HEK293 (cell line): ENCODE results near the gene EPB41L2.

Source experiments
- CTCF ChIA-PET: fragments of 350-600 bp; formaldehyde crosslinking; extraction: SDS; loops from one replicate; lab custom pipeline; 2021; ENCODE audit warnings: antibody characterized with exemption; lab: Yijun Ruan, JAX
- POLR2A ChIA-PET: fragments of 300-600 bp; formaldehyde crosslinking; extraction: SDS; loops from one replicate; lab custom pipeline; 2020; ENCODE audit warnings: antibody characterized with exemption, inconsistent platforms; lab: Yijun Ruan, JAX
- H3K27ac ChIP-seq: fragments of 200-500 bp; sonication (Bioruptor generic); 2 replicates; pipeline ENCODE4 v1.5.1; 2014; ENCODE audit warnings: low read depth, low read length, control low read depth, inconsistent platforms; ENCODE audit errors: extremely low read depth
- H3K36me3 ChIP-seq, 2 experiments: fragments of 200-500 bp in 1 of 2; sonication (Bioruptor generic) in 1 of 2; 1 replicate in 1 of 2; 2 replicates in 1 of 2; pipeline ENCODE4 v1.5.1; 2014 to 2017; ENCODE audit warnings: inconsistent platforms in 2 of 2, low read length in 2 of 2; ENCODE audit not compliant: control insufficient read depth in 2 of 2, insufficient read depth in 1 of 2
- H3K4me1 ChIP-seq: fragments of 200-500 bp; sonication (Bioruptor generic); 2 replicates; pipeline ENCODE4 v1.5.1; 2014; ENCODE audit warnings: mild to moderate bottlenecking, low read length, inconsistent platforms; ENCODE audit not compliant: control insufficient read depth, insufficient read depth
- H3K4me3 ChIP-seq: 2 replicates; pipeline ENCODE4 v1.5.1; 2011; ENCODE audit warnings: low read depth, mild to moderate bottlenecking, control low read depth, low read length, moderate library complexity
- H3K9me3 ChIP-seq: fragments of 200-500 bp; sonication (Bioruptor generic); 2 replicates; pipeline ENCODE4 v1.5.1; 2014; ENCODE audit warnings: low read depth, low read length, inconsistent platforms; ENCODE audit not compliant: control insufficient read depth, insufficient read depth
- HOXA7 ChIP-seq: sonication (generic); formaldehyde crosslinking; IDR thresholded peaks from 2 replicates; pipeline ENCODE4 v1.8.1; 2022; ENCODE audit warnings: missing genetic modification reagents, borderline replicate concordance
- PRDM6 ChIP-seq: fragments of 450-650 bp; formaldehyde crosslinking; IDR thresholded peaks from 2 replicates; pipeline ENCODE4 v1.5.1; 2017; ENCODE audit warnings: missing biosample characterization, missing genetic modification characterization
- YY1 ChIP-seq: fragments of 450-650 bp; formaldehyde crosslinking; IDR thresholded peaks from 2 replicates; pipeline ENCODE4 v1.5.1; 2018; ENCODE audit warnings: missing biosample characterization, missing genetic modification characterization
- ZBTB1 ChIP-seq: fragments of 450-650 bp; formaldehyde crosslinking; IDR thresholded peaks from 2 replicates; pipeline ENCODE4 v1.5.1; 2016; ENCODE audit warnings: missing biosample characterization, missing genetic modification characterization
- ZBTB17 ChIP-seq: fragments of 450-650 bp; formaldehyde crosslinking; IDR thresholded peaks from 2 replicates; pipeline ENCODE4 v1.5.1; 2016; ENCODE audit warnings: missing biosample characterization, missing genetic modification characterization
- ZBTB44 ChIP-seq: fragments of 450-650 bp; IDR thresholded peaks from 2 replicates; pipeline ENCODE4 v1.5.1; 2018; ENCODE audit warnings: missing biosample characterization, mild to moderate bottlenecking, missing genetic modification characterization
- ZNF10 ChIP-seq: fragments of 450-650 bp; formaldehyde crosslinking; IDR thresholded peaks from 2 replicates; pipeline ENCODE4 v1.5.1; 2017; ENCODE audit warnings: missing biosample characterization, missing genetic modification characterization
- ZNF121 ChIP-seq: fragments of 450-650 bp; formaldehyde crosslinking; IDR thresholded peaks from 2 replicates; pipeline ENCODE4 v1.5.1; 2016; ENCODE audit warnings: missing biosample characterization, missing genetic modification characterization
- ZNF169 ChIP-seq: fragments of 450-650 bp; formaldehyde crosslinking; IDR thresholded peaks from 2 replicates; pipeline ENCODE4 v1.5.1; 2016; ENCODE audit warnings: missing biosample characterization, missing genetic modification characterization
- ZNF175 ChIP-seq: fragments of 450-650 bp; formaldehyde crosslinking; IDR thresholded peaks from 2 replicates; pipeline ENCODE4 v1.5.1; 2016; ENCODE audit warnings: missing biosample characterization, missing genetic modification characterization
- ZNF324 ChIP-seq: fragments of 450-650 bp; formaldehyde crosslinking; IDR thresholded peaks from 2 replicates; pipeline ENCODE4 v1.5.1; 2016; ENCODE audit warnings: missing biosample characterization, missing genetic modification characterization
- ZNF341 ChIP-seq: fragments of 450-650 bp; formaldehyde crosslinking; IDR thresholded peaks from 2 replicates; pipeline ENCODE4; 2016; ENCODE audit warnings: low read depth, missing biosample characterization, missing genetic modification characterization
- ZNF416 ChIP-seq: fragments of 450-650 bp; formaldehyde crosslinking; IDR thresholded peaks from 2 replicates; pipeline ENCODE4 v1.5.1; 2016; ENCODE audit warnings: missing biosample characterization, missing genetic modification characterization
- ZNF555 ChIP-seq: fragments of 450-650 bp; formaldehyde crosslinking; conservative IDR thresholded peaks from 2 replicates; pipeline ENCODE4 v1.5.1; 2017; ENCODE audit warnings: missing biosample characterization, mild to moderate bottlenecking, missing genetic modification characterization, inconsistent platforms

The EPB41L2 gene

GRCh38 chr6:131061041-131061750 is 1.8 kb downstream of the EPB41L2 start:
- ChIA-PET CTCF (interaction anchor here (0.5 to 2.5 kb wide), 6 partner anchors 56 to 594 kb away, joined by 3 to 15 read pairs (median 3); partner anchors contain the start of gene MED23), POLR2A (interaction anchor here (0.8 to 1.0 kb wide), 2 partner anchors 105 to 134 kb away, joined by 3 read pairs; no protein-coding TSS in a partner anchor)
- Histone ChIP-seq H3K4me1 (peaks cover 12% of the 10 kb centered on the region), H3K27ac (no peak overlapping the region), H3K36me3 (no peaks in the 10 kb centered on the region), H3K9me3 (no peaks in the 10 kb centered on the region), H3K4me3 (peak overlapping the region; percentile 62)
- no peak for TF ChIP-seq ZNF121 (tag by site-specific recombination)
- peak; percentile 70; the same call in 1 of the 2 replicates for TF ChIP-seq ZBTB44 (tag by site-specific recombination)
- no peak for TF ChIP-seq ZNF175 (tag by site-specific recombination)
- no peak for TF ChIP-seq HOXA7 (CRISPR knock-in tag)
- peak; percentile 32; the same call in 1 of the 2 replicates for TF ChIP-seq ZNF341 (tag by site-specific recombination)
- TF ChIP-seq ZNF555 (tag by site-specific recombination): no peak
- TF ChIP-seq ZBTB1: no peak
- TF ChIP-seq ZBTB17 (tag by site-specific recombination): peak; percentile 14; the same call in 1 of the 2 replicates
- TF ChIP-seq ZNF10 (tag by site-specific recombination): peak; percentile 78

- H3K36me3 ChIP-seq: peaks cover 0 to 5% of the 10 kb centered on the region in 2 experiments; a peak in 1 of 3 replicates
- no peaks in the 10 kb centered on the region for H3K9me3 ChIP-seq
- ChIA-PET POLR2A (no interaction called here), CTCF (interaction anchor here (0.6 to 2.5 kb wide), 5 partner anchors 57 to 593 kb away, joined by 3 to 15 read pairs (median 3); partner anchors contain the start of gene MED23)
- H3K4me1 ChIP-seq: peaks cover 9% of the 10 kb centered on the region
- no peak for TF ChIP-seq ZNF169 (tag by site-specific recombination)
- H3K4me3 ChIP-seq: no peak overlapping the region
- no peak overlapping the region for H3K27ac ChIP-seq
Measured at GRCh38 chr6:131060311-131060710, 2.7 kb downstream of the EPB41L2 start.

GRCh38 chr6:131059486-131059885 is 3.6 kb downstream of the EPB41L2 start:
- ChIA-PET CTCF (interaction anchor here (0.6 kb wide), 1 partner anchor 76 kb away, joined by 4 read pairs; no protein-coding TSS in a partner anchor), POLR2A (interaction anchor here (0.6 kb wide), 1 partner anchor 169 kb away, joined by 4 read pairs; no protein-coding TSS in a partner anchor)
- H3K36me3 ChIP-seq: peaks cover 0 to 11% of the 10 kb centered on the region in 2 experiments; a peak in 1 of 3 replicates
- H3K27ac ChIP-seq: no peak overlapping the region
- H3K9me3 ChIP-seq: no peaks in the 10 kb centered on the region
- TF ChIP-seq ZNF324: no peak
- 0 out of 2 replicates have a peak, but pooled peaks have one; percentile 28 for TF ChIP-seq YY1
- TF ChIP-seq ZNF341 (tag by site-specific recombination): no peak
- no peak overlapping the region for H3K4me3 ChIP-seq
- H3K4me1 ChIP-seq: peaks cover 8% of the 10 kb centered on the region; the same call in 1 of the 2 replicates

- peaks cover 8% of the 10 kb centered on the region; the same call in 1 of the 2 replicates for H3K4me1 ChIP-seq
- H3K9me3 ChIP-seq: no peaks in the 10 kb centered on the region
- ChIA-PET CTCF (interaction anchor here (0.6 kb wide), 2 partner anchors 56 to 129 kb away, joined by 3 to 4 read pairs; no protein-coding TSS in a partner anchor), POLR2A (no interaction called here)
- H3K36me3 ChIP-seq: peaks cover 0 to 20% of the 10 kb centered on the region in 2 experiments; a peak in 1 of 3 replicates
- no peak overlapping the region for H3K27ac ChIP-seq
- H3K4me3 ChIP-seq: no peak overlapping the region
- 0 out of 2 replicates have a peak, but pooled peaks have one; percentile 12 for TF ChIP-seq PRDM6 (tag by site-specific recombination)
- TF ChIP-seq ZNF416 (tag by site-specific recombination): no peak
- TF ChIP-seq, all 188 proteins: peak for 1
Measured at GRCh38 chr6:131058236-131058635, 4.8 kb downstream of the EPB41L2 start.
